Activated CD8-positive, alpha-beta memory T cell treated with anti-CD3 and anti-CD28 coated beads, Interleukin-2, amount 50 U/mL, for 1 hour (primary cell): ENCODE results near the gene VPS41.

Experiments
- DNase-seq: peaks from one replicate; pipeline ENCODE4 v3.0.0-alpha.2; 2020; ENCODE audit errors: extremely low read depth

Gene VPS41

GRCh38 chr7:38905056-38905759 lies 3.8 kb downstream of the VPS41 start:
- DNase-seq: no peak

DNA sequence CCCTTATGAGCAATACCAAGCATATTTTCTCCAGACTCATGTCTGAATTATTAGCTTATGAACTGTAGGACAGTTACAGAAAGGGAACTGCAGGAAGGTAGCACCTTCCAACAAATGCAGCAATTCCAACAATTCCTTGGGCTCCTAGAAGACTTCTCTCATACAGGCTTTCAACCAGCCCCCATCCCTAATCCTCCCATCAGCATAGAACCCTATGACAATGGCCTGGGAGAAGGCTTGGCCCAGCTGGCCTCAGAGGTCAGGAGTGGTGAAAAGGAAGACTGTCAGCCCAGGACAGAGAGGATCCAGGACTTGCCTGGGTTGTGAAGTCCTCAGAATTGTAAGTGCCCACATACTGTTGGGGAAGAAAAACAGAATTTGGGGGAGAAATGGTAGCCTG lies 5.9 kb downstream of the VPS41 start:
- DNase-seq: no peak

DNA sequence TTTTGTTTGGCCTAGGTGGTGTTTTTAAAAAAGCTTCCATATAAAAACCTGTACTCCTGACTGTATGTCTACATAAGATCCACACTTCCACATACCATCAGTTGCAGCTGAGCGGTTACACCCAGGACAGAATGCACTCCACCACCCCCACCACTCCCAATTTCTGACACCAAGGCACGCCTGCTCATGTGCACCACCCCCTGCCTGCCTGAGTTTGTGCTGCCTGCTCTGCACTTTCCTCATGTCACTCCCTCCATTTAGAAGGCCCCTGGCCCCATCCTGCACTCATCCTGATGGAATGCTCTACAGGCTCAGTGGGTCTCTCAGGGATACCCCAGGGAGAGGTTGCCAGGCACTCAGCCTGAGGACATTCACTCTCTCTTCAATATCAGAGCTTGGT lies 6.5 kb downstream of the VPS41 start:
- DNase-seq: no peak

DNA sequence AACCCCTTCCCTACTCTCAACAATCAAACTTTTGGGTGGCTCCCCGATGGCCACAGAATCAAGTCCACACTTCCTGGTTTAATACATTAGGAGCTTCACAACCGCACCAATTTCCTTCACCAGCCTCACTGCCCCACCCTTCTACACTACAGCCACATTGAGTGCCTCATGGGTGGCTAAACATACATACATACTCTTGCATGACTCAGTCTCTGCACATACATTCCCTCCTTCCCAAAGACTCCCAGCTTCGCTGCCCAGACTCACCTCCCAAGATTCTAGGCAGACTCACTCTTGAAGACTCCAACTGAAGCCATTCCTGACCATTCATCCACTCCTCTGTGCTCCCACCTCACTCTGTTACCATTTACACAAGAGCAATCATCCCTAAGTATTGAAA lies 15.9 kb downstream of the VPS41 start:
- DNase-seq: no peak

- DNase-seq: no peak
These were observed 18.4 kb downstream of the VPS41 start for GRCh38 chr7:38890597-38890996.

- DNase-seq: no peak
These were observed 19.0 kb downstream of the VPS41 start for GRCh38 chr7:38889872-38890432.

DNA sequence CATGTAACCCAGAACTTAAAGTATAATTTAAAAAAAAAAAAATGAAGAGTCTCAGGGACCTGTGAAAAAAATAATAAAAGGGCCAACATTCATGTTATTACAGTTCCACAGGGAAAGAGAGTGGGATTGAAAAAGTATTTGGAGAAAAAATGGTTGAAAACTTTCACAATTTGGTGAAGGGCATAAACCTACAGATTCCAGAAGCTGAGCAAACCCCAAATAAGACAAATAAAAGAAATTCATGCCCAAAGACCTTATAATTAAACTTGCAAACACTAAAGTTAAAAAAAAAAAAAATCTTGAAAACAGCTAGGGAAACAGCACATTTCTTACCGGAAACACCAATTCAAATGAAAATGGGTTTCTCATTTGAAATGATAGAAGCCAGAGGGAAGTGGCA lies 19.9 kb downstream of the VPS41 start:
- no peak for DNase-seq

DNA sequence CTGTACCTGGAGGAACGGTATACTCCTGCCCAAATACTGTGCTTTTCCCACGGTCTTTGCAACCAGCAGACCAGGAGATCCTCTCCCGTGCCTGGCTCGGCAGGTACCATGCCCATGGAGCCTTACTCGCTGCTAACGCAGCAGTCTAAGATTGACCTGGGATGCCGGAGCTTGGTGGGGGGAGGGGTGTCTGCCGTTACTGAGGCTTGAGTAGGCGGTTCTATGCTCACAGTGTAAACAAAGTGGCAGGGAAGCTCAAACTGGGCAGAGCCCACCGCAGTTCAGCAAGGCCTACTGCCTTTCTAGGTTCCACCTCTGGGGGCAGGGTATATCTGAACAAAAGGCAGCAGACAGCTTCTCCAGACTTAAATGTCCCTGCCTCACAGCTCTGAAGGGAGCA lies 22.7 kb downstream of the VPS41 start:
- DNase-seq: no peak

- DNase-seq: no peak
These were observed 25.3 kb downstream of the VPS41 start for GRCh38 chr7:38883706-38884105.

DNA sequence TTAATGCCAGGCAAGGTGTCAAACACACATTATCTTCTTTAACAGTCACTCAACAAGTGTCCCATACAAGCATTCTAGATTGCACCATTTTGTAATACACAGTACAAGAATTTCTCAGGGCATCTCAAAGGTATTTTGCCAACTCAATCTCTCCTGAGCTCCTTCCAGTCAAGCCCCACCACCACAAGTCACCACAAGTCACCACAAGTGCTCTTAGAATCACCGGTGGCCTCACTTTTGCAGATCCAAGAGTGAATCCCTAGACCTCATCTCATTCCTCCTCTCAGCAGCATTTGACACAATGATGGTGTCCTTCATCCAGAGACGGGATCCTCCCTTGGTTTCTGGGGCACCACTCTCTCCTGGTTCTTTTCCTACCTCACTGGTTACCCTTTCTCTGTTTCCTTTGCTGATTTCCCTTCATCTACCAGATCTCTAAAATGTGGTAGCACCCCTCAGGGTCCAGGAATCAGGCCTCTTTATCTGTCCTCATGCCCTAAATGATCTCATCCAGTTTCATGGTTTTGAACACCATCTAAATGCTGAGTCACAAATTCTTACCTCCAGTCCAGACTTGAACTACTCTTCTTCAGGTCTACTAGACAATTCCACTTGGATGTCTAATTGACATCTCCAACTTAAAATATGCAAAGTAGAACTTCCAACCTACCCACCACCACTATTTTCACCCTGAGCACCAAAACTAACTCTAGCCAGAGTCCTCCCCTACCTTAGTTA lies 26.9 kb downstream of the VPS41 start:
- DNase-seq: no peak

DNA sequence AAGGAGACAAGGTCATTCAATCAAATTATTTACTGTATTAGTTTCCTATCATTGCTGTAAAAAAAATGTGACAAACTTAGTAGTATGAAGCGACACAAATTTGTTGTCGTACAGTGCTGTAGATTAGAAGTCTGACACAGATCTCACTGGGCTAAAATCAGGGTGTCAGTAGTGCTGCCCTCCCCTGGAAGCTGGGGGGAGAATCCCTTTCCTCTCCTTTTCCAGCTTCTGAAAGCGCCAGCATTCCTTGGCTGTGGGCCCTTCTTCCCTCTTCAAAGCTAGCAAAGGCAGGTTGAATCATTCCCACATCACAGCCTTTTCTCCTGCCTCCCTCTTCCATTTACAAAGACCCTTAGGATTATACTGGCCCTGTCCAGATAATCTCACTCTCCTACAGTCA lies 28.0 kb downstream of the VPS41 start:
- DNase-seq: no peak

- no peak for DNase-seq
These were observed 28.5 kb downstream of the VPS41 start for GRCh38 chr7:38880454-38880853.

- no peak for DNase-seq
These were observed 29.0 kb downstream of the VPS41 start for GRCh38 chr7:38880035-38880434.

DNA sequence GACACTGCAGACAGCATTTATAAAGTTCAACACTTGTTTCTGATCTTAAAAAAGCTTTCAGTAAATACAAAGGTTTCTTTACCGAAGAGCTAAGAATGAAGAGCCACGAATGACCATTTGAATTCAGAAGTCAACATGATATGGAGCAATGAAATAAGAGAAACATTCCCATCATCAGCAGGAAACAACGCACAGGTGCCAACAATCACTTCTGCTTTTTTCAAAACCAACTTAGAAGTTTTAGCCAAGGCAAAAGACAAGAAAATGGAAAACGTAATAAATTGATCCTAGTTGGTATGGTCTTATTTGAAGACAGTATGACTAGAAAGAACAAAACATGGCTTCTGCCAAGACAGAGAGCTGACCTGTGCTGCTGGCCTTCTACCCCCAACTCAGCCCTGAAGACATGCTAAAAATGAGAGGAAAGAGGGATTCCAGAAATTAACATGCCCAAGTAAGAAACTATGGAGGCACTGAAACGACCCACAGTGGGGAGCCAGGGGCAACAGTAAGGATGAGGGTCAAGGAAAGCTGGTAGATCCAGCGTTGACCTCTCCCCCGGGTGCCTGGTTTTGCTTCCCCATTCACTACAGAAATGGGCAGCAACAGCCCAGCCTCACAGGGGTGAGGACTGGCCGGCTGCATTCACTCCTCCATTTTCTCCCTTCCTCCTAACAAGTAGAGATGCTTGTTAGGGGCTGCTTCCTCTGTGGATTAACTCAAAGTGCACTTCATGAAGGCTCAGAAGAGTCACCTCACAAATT lies 30.1 kb downstream of the VPS41 start:
- no peak for DNase-seq

DNA sequence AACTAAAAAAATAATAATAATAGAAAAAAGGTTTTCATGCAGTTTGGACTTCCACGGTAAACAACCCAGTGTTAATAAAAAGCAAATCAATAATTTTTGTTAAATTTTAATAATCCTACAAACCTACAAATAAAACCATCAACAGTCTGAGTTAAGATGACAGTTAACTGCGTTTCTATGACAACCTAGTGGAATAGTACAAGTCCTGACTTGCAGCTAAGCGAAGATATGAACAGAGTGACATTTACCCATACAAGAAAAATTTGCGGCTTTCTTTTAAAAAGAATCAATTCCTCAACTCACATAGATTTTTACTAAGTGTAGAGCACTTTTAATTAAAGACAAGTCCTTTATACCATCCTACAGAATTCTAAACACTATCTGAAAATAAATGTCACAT lies 35.6 kb downstream of the VPS41 start:
- DNase-seq: no peak

DNA sequence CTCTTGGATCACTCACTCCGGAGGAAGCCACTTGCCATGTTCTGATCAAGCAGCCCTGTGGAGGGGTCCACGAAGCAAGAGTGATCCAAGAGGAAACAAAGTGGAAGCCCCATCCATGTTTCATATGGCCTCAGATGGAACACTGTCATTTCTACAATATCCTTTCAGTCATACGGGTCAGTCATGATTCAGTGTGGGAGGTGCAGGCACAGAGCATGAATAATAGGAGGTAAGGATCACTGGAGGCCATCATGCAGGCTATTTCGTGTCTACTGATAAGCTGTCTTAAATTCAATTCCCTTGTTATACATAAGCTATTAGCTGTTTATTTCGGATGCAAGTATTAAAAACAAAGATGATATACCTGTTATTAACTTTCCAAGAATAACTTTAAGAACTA lies 36.8 kb downstream of the VPS41 start:
- DNase-seq: no peak

DNA sequence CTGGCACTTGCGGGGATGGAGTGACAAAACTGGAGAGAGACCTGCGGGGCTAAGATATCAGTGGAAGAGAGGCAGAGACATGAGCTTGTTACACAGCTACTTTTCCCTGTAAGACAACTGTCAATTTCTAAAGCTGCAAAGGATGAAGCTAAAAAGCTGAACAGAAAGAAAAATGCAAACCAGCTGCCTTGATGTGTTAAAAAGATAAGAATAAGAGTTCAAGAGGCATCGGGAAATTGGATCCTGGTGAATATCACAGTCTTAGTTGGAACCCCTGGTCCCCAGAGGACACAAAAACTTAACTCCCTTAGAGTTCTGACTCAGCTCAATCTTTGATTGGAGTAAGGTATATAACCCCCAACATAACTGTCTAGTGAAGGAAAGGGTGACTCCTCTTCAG lies 38.8 kb downstream of the VPS41 start:
- no peak for DNase-seq

- no peak for DNase-seq
These were observed 45.2 kb downstream of the VPS41 start for GRCh38 chr7:38863601-38864291.

DNA sequence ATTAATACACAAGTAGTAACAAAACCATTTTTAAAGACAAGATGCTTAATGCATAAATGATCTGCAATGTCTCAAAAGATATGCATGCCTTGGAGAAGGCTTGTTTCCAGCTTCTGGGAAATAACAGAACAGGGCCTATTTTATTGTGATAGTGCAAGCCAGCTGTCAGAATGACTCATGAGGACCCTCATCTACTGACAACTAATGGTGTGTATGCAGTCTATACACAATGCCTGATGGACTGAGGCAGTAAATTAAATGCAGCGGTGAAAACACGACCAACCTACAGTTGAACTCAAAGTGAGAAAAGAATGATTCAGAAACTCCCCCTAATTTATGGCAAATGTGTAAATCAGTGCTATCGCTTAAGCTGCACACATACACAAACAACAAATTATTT lies 46.3 kb downstream of the VPS41 start:
- no peak for DNase-seq

- DNase-seq: no peak
These were observed 50.6 kb downstream of the VPS41 start for GRCh38 chr7:38858259-38858884.

DNA sequence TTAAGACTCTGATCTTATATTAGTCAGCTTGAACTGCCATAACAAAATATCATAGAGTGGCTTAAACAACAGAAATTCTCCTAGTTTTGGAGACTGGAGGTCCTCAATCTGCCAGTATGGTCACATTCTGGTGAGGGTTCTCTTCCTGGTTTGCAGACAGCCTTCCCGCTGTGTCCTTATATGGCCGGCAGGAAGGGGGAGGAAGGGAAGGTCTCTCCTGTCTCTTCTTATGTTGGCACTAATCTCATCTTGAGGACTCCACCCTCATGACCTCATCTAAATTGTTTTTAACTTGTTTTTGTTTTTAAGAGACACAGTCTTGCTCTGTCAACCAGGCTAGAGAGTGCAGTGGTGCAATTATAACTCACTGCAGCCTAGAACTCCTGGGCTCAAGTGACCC lies 53.1 kb downstream of the VPS41 start:
- DNase-seq: no peak

DNA sequence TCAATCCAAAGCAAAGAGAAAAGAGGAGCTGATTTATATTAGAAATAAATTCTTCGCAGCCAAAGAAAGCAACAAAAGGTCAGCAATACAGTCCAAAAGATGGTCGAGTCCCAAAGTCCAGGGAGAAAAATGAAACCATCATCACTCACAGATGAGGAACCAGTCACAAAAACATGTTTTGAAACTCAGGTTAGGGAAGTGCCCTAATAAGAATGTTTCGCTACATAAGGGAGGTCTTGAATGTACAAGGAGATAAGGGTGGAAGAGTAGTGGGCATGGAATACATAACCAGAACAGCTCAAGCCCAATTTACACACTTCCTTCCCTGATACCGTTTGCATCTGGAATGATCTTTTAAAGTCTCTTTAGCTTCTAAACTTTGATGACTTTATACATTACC lies 53.6 kb downstream of the VPS41 start:
- DNase-seq: no peak
